H1 (cell line): Measurements from ENCODE around the gene PTDSS2.

Experiments used
- BACH1 ChIP-seq: IDR thresholded peaks from 2 replicates; pipeline ENCODE4 v1.6.1; 2012; ENCODE audit warnings: low read length, improper control_type of control experiment
- CHD2 ChIP-seq: IDR thresholded peaks from 2 replicates; pipeline ENCODE4 v1.6.1; 2012; ENCODE audit warnings: low read length, improper control_type of control experiment
- CREB1 ChIP-seq: IDR thresholded peaks from 2 replicates; pipeline ENCODE4 v1.6.1; 2012; ENCODE audit warnings: inconsistent platforms
- GABPA ChIP-seq: IDR thresholded peaks from 2 replicates; pipeline ENCODE4 v1.6.1; 2011; ENCODE audit warnings: mild to moderate bottlenecking, low read length, moderate library complexity, borderline replicate concordance; ENCODE audit not compliant: insufficient read depth
- POLR2A ChIP-seq, 2 experiments: IDR thresholded peaks; 1 replicate in 1 of 2; 2 replicates in 1 of 2; pipeline ENCODE4 v1.6.1; 2011; ENCODE audit warnings: low read depth in 2 of 2, low read length in 2 of 2, mild to moderate bottlenecking in 2 of 2; ENCODE audit errors: control extremely low read depth in 1 of 2
- POLR2AphosphoS5 ChIP-seq: IDR thresholded peaks from 2 replicates; pipeline ENCODE4 v1.6.1; 2011; ENCODE audit warnings: low read depth, low read length
- RFX5 ChIP-seq: IDR thresholded peaks from 2 replicates; pipeline ENCODE4 v1.6.1; 2011; ENCODE audit warnings: low read depth, low read length, improper control_type of control experiment, borderline replicate concordance
- SIRT6 ChIP-seq: IDR thresholded peaks from one replicate; pipeline ENCODE4 v1.7.1; 2012; ENCODE audit warnings: low read length, inconsistent platforms
- SP1 ChIP-seq: IDR thresholded peaks from 2 replicates; pipeline ENCODE4 v1.6.1; 2011; ENCODE audit warnings: low read depth, low read length
- SP2 ChIP-seq: IDR thresholded peaks from 2 replicates; pipeline ENCODE4 v1.6.1; 2012; ENCODE audit warnings: mild to moderate bottlenecking, low read length, inconsistent platforms
- TF ChIP-seq, protein P1 (sequence below), 3 experiments: IDR thresholded peaks; 1 replicate in 2 of 3; 2 replicates in 1 of 3; pipeline versions ENCODE4 v1.5.1 to v1.6.1; 2011; ENCODE audit warnings: low read length in 3 of 3, mild to moderate bottlenecking in 3 of 3, inconsistent platforms in 2 of 3, low read depth in 1 of 3, moderate library complexity in 1 of 3; ENCODE audit not compliant: insufficient read depth in 1 of 3; ENCODE audit errors: control extremely low read depth in 1 of 3
- TF ChIP-seq, protein P2 (sequence below): IDR thresholded peaks from 2 replicates; pipeline ENCODE4 v1.6.1; 2012; ENCODE audit warnings: inconsistent platforms
- TF ChIP-seq, protein P3 (sequence below): IDR thresholded peaks from 2 replicates; pipeline ENCODE4 v1.6.1; 2012; ENCODE audit warnings: low read length, inconsistent platforms

DNA sequence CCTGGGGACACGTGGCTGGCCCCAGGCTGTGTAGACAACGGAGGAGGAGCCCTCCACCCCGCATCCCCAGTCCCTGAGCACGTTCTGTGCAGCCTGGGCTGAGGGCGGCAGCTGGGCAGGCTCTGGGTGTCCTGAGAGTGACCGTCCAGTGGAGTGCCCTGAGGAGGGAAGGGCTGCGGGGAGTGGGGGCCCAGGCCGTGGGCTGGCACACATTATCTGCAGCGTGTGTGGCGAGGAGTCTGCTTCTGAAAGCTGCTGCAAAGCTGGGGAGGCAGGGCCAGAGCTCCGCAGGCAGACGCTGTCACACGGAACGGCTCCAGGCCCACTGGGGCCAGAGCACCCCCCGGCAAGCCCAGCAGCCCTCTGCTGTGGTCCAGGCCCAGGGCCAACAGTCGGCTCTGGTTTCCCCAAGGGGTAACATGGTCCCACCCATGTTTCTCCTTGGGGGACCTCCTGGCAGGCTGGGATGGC, 7.4 kb upstream of the PTDSS2 start:
- TF ChIP-seq POLR2AphosphoS5, result no peak
- no peak for TF ChIP-seq CHD2
- TF ChIP-seq, protein P1, sequence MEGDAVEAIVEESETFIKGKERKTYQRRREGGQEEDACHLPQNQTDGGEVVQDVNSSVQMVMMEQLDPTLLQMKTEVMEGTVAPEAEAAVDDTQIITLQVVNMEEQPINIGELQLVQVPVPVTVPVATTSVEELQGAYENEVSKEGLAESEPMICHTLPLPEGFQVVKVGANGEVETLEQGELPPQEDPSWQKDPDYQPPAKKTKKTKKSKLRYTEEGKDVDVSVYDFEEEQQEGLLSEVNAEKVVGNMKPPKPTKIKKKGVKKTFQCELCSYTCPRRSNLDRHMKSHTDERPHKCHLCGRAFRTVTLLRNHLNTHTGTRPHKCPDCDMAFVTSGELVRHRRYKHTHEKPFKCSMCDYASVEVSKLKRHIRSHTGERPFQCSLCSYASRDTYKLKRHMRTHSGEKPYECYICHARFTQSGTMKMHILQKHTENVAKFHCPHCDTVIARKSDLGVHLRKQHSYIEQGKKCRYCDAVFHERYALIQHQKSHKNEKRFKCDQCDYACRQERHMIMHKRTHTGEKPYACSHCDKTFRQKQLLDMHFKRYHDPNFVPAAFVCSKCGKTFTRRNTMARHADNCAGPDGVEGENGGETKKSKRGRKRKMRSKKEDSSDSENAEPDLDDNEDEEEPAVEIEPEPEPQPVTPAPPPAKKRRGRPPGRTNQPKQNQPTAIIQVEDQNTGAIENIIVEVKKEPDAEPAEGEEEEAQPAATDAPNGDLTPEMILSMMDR (IDR thresholded peaks at IDR 0.05; ENCODE audit: control extremely low read depth in 1 of 3, insufficient read depth in 1 of 3, low read depth in 1 of 3, low read length in 3 of 3), result no peak
- TF ChIP-seq, protein P2, sequence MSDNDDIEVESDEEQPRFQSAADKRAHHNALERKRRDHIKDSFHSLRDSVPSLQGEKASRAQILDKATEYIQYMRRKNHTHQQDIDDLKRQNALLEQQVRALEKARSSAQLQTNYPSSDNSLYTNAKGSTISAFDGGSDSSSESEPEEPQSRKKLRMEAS, result no peak
- TF ChIP-seq POLR2A (IDR thresholded peaks at IDR 0.05; ENCODE audit: control extremely low read depth in 1 of 2, low read depth in 2 of 2, low read length in 2 of 2), result no peak
- no peak for TF ChIP-seq BACH1
- TF ChIP-seq GABPA, result no peak
- TF ChIP-seq SP1, result no peak
- no peak for TF ChIP-seq CREB1
- TF ChIP-seq RFX5, result no peak
- no peak for TF ChIP-seq SIRT6
- no peak for TF ChIP-seq SP2
- TF ChIP-seq, protein P3, sequence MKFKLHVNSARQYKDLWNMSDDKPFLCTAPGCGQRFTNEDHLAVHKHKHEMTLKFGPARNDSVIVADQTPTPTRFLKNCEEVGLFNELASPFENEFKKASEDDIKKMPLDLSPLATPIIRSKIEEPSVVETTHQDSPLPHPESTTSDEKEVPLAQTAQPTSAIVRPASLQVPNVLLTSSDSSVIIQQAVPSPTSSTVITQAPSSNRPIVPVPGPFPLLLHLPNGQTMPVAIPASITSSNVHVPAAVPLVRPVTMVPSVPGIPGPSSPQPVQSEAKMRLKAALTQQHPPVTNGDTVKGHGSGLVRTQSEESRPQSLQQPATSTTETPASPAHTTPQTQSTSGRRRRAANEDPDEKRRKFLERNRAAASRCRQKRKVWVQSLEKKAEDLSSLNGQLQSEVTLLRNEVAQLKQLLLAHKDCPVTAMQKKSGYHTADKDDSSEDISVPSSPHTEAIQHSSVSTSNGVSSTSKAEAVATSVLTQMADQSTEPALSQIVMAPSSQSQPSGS, result no peak
